ENCODE data around the gene NACAD.

NACAD gene

DNA sequence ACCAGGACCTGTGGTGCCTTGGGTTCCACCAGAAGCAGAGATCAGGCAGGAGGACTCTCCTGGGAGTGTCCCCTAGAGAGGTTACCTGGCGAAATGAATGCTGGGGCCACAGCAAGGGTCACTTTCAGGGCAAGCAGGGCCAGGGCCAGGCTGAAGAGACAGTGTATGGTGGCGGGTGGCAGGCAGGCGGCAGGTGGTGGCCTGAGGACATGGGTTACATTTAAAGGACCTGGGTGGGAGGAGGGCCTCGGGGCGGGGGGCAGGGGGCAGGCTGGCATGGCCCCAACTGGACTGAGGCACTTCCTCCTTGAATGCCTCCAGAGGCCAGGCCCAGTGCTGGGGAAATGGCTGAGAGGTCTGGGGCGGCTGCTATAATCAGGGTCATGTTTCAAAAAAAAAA lies 37.4 kb upstream of the NACAD start:
- no peaks in the 10 kb centered on the region for H3K9me3 ChIP-seq (ENCODE audit: control insufficient read depth in 1 of 2, low read length in 2 of 2)
- no peak overlapping the region for H3K4me3 ChIP-seq (ENCODE audit: low read depth in 1 of 2, low read length in 2 of 2)
- H3K36me3 ChIP-seq (ENCODE audit: control insufficient read depth in 1 of 2, insufficient read depth in 2 of 2, low read length in 2 of 2) = no peaks in the 10 kb centered on the region
- no peak overlapping the region for H3K27ac ChIP-seq (ENCODE audit: low read depth, low read length)
- H3K4me1 ChIP-seq (ENCODE audit: control insufficient read depth in 1 of 2, insufficient read depth in 2 of 2, low read length in 2 of 2) = no peaks in the 10 kb centered on the region
- no peak overlapping the region for H3K9ac ChIP-seq (ENCODE audit: low read depth in 1 of 2, low read length in 2 of 2)
- H3K27me3 ChIP-seq (ENCODE audit: control insufficient read depth in 1 of 2, insufficient read depth in 2 of 2, low read length in 2 of 2) = no peaks in the 10 kb centered on the region

DNA sequence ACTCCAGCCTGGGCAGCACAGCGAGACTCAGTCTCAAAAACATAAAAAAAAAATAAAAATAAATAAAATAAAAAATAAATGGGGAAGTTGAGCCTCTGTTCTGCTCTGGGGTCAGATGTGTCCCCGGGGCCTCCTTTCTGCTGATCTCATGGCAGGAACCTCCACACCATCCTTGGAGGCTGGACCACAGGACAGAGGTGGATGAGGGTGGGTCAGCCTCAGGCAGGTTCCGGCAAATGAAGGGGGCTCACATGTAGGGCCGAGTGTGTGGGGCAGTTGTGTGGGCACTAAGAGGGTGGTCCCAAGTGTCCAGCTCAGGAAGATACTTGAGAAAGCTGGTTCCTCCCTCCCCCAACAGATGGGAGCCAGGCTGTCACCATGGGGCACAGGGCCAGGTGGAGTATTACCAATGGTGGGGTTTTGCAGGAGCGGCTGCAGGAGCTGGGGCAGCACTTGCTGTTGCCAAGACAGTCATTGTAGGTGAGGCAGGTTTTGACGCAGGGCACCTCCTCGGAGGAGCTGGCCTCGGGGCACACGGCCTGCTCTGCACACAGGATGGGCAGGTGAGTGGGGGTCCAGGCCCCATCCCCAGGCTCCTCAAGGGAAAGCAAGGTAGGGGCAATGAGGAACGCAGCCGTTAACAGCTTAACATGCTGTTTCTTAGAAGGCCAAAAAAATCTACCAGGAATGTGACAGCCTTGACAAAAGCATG lies 36.6 kb upstream of the NACAD start:
- no peaks in the 10 kb centered on the region for H3K9me3 ChIP-seq (ENCODE audit: control insufficient read depth in 1 of 2, low read length in 2 of 2)
- no peak overlapping the region for H3K27ac ChIP-seq (ENCODE audit: low read depth, low read length)
- no peaks in the 10 kb centered on the region for H3K4me1 ChIP-seq (ENCODE audit: control insufficient read depth in 1 of 2, insufficient read depth in 2 of 2, low read length in 2 of 2)
- no peak overlapping the region for H3K4me3 ChIP-seq (ENCODE audit: low read depth in 1 of 2, low read length in 2 of 2)
- no peaks in the 10 kb centered on the region for H3K36me3 ChIP-seq (ENCODE audit: control insufficient read depth in 1 of 2, insufficient read depth in 2 of 2, low read length in 2 of 2)
- H3K27me3 ChIP-seq (ENCODE audit: control insufficient read depth in 1 of 2, insufficient read depth in 2 of 2, low read length in 2 of 2) = no peaks in the 10 kb centered on the region
- no peak overlapping the region for H3K9ac ChIP-seq (ENCODE audit: low read depth in 1 of 2, low read length in 2 of 2)

DNA sequence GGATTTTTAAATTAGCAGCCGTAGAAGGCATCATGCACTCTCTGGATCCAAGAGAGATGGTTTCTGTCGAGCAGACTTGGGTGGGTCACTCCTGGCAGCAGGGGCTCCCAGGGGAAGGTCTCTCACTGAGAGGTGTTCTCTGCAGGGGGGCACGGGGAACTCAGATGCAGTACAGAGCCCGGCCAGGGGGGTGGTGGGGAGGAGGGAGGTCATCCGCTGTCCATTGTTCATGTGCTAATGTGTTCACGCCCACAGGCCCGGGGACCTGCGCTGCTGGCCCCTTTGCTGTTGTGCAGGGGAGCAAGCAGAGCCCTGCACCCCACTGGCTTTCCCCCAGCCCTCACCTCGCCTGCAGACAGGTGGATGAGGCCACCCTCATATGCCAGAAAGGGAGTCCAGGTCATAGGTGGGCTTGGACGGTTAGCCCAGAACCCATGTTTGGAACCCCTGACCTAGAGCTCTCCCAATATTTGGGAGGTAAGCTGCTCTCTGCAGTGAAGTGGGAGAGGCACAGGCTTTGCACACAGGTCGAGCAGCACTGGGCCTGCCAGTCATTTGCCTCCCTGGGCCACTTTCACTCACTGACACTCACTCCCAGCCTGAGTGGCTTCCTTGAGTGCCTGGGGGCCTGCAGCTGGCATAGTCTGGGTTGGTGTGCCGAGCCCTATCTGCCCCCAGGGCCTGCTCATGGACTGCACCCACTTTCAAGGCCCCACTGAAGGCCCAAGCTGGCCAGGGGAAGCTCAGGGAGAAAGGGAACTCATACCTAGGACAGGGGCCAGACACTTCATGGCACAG lies 35.3 kb upstream of the NACAD start:
- H3K9ac ChIP-seq (ENCODE audit: low read depth in 1 of 2, low read length in 2 of 2) = no peak overlapping the region
- no peaks in the 10 kb centered on the region for H3K9me3 ChIP-seq (ENCODE audit: control insufficient read depth in 1 of 2, low read length in 2 of 2)
- no peaks in the 10 kb centered on the region for H3K36me3 ChIP-seq (ENCODE audit: control insufficient read depth in 1 of 2, insufficient read depth in 2 of 2, low read length in 2 of 2)
- H3K27ac ChIP-seq (ENCODE audit: low read depth, low read length) = no peak overlapping the region
- no peaks in the 10 kb centered on the region for H3K4me1 ChIP-seq (ENCODE audit: control insufficient read depth in 1 of 2, insufficient read depth in 2 of 2, low read length in 2 of 2)
- H3K4me3 ChIP-seq (ENCODE audit: low read depth in 1 of 2, low read length in 2 of 2) = no peak overlapping the region
- no peaks in the 10 kb centered on the region for H3K27me3 ChIP-seq (ENCODE audit: control insufficient read depth in 1 of 2, insufficient read depth in 2 of 2, low read length in 2 of 2)

- Histone ChIP-seq H3K9ac (ENCODE audit: low read depth in 1 of 2, low read length in 2 of 2) (no peak overlapping the region), H3K36me3 (ENCODE audit: control insufficient read depth in 1 of 2, insufficient read depth in 2 of 2, low read length in 2 of 2) (no peaks in the 10 kb centered on the region), H3K27ac (ENCODE audit: low read depth, low read length) (no peak overlapping the region), H3K4me3 (ENCODE audit: low read depth in 1 of 2, low read length in 2 of 2) (no peak overlapping the region), H3K4me1 (ENCODE audit: control insufficient read depth in 1 of 2, insufficient read depth in 2 of 2, low read length in 2 of 2) (no peaks in the 10 kb centered on the region), H3K9me3 (ENCODE audit: control insufficient read depth in 1 of 2, low read length in 2 of 2) (no peaks in the 10 kb centered on the region), H3K27me3 (ENCODE audit: control insufficient read depth in 1 of 2, insufficient read depth in 2 of 2, low read length in 2 of 2) (no peaks in the 10 kb centered on the region)
Observed at GRCh38 chr7:45122975-45123860, 34.4 kb upstream of the NACAD start.

DNA sequence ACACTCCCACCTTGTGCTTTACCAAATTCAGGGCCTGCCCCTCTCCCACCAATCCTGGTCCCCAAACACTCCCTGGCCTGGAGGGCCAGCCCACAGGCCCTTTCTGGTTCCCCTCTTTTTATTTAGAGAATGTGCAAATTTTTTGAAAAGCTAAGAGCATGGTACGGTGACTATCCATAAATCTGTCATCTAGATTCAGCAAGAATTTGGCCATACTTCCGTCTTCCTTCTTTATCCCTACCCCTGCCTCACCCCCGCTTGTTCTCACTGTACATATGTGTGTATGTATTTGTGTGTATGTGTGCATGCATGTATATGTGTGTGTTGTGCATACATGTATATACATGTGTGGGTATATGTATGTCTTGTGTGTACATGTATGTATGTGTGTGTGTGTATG lies 30.8 kb upstream of the NACAD start:
- no peaks in the 10 kb centered on the region for H3K36me3 ChIP-seq (ENCODE audit: control insufficient read depth in 1 of 2, insufficient read depth in 2 of 2, low read length in 2 of 2)
- no peak overlapping the region for H3K27ac ChIP-seq (ENCODE audit: low read depth, low read length)

DNA sequence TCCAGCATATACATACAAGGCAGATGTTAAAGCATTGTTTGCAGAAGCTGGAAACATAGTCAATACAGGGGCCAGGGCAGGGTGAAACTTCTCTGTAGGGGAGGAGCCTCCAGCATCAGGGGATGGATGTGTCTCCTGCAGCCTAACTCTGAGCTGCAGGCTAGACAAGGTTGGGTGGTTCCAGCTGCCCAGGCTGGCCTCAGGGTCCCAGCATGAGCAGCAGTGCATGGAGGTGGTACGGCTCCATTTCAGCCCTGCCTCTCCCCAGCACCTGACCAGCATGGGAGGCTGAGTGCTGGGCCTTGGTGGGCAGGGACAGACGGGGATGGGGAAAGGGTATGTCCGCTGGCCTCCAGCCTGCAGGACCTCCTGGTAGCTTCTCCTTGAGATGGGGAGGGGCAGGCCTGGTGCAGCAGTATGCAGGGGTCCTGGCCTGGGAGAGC lies 30.1 kb upstream of the NACAD start:
- H3K27ac ChIP-seq (ENCODE audit: low read depth, low read length) = no peak overlapping the region
- no peak overlapping the region for H3K4me3 ChIP-seq (ENCODE audit: low read depth in 1 of 2, low read length in 2 of 2)
- peaks cover 0 to 6% of the 10 kb centered on the region in 2 donors for H3K27me3 ChIP-seq (ENCODE audit: control insufficient read depth in 1 of 2, insufficient read depth in 2 of 2, low read length in 2 of 2)
- no peak overlapping the region for H3K9ac ChIP-seq (ENCODE audit: low read depth in 1 of 2, low read length in 2 of 2)
- no peaks in the 10 kb centered on the region for H3K4me1 ChIP-seq (ENCODE audit: control insufficient read depth in 1 of 2, insufficient read depth in 2 of 2, low read length in 2 of 2)
- H3K36me3 ChIP-seq (ENCODE audit: control insufficient read depth in 1 of 2, insufficient read depth in 2 of 2, low read length in 2 of 2) = no peaks in the 10 kb centered on the region
- no peaks in the 10 kb centered on the region for H3K9me3 ChIP-seq (ENCODE audit: control insufficient read depth in 1 of 2, low read length in 2 of 2)

More for the DNA sequence above, 30.8 kb upstream of the NACAD start:
- Histone ChIP-seq H3K9ac (ENCODE audit: low read depth in 1 of 2, low read length in 2 of 2) (no peak overlapping the region), H3K4me1 (ENCODE audit: control insufficient read depth in 1 of 2, insufficient read depth in 2 of 2, low read length in 2 of 2) (no peaks in the 10 kb centered on the region), H3K4me3 (ENCODE audit: low read depth in 1 of 2, low read length in 2 of 2) (no peak overlapping the region), H3K27me3 (ENCODE audit: control insufficient read depth in 1 of 2, insufficient read depth in 2 of 2, low read length in 2 of 2) (peaks cover 0 to 6% of the 10 kb centered on the region in 2 donors), H3K9me3 (ENCODE audit: control insufficient read depth in 1 of 2, low read length in 2 of 2) (no peaks in the 10 kb centered on the region)

- Histone ChIP-seq H3K27me3 (ENCODE audit: control insufficient read depth in 1 of 2, insufficient read depth in 2 of 2, low read length in 2 of 2) (peaks cover 0 to 6% of the 10 kb centered on the region in 2 donors), H3K36me3 (ENCODE audit: control insufficient read depth in 1 of 2, insufficient read depth in 2 of 2, low read length in 2 of 2) (no peaks in the 10 kb centered on the region), H3K4me1 (ENCODE audit: control insufficient read depth in 1 of 2, insufficient read depth in 2 of 2, low read length in 2 of 2) (no peaks in the 10 kb centered on the region), H3K4me3 (ENCODE audit: low read depth in 1 of 2, low read length in 2 of 2) (no peak overlapping the region), H3K9me3 (ENCODE audit: control insufficient read depth in 1 of 2, low read length in 2 of 2) (no peaks in the 10 kb centered on the region), H3K9ac (ENCODE audit: low read depth in 1 of 2, low read length in 2 of 2) (no peak overlapping the region), H3K27ac (ENCODE audit: low read depth, low read length) (no peak overlapping the region)
Observed at GRCh38 chr7:45118292-45118691, 29.5 kb upstream of the NACAD start.

- Histone ChIP-seq H3K36me3 (ENCODE audit: control insufficient read depth in 1 of 2, insufficient read depth in 2 of 2, low read length in 2 of 2) (no peaks in the 10 kb centered on the region), H3K9ac (ENCODE audit: low read depth in 1 of 2, low read length in 2 of 2) (no peak overlapping the region), H3K9me3 (ENCODE audit: control insufficient read depth in 1 of 2, low read length in 2 of 2) (no peaks in the 10 kb centered on the region), H3K4me3 (ENCODE audit: low read depth in 1 of 2, low read length in 2 of 2) (no peak overlapping the region), H3K27me3 (ENCODE audit: control insufficient read depth in 1 of 2, insufficient read depth in 2 of 2, low read length in 2 of 2) (peaks cover 0 to 6% of the 10 kb centered on the region in 2 donors), H3K4me1 (ENCODE audit: control insufficient read depth in 1 of 2, insufficient read depth in 2 of 2, low read length in 2 of 2) (no peaks in the 10 kb centered on the region), H3K27ac (ENCODE audit: low read depth, low read length) (no peak overlapping the region)
Observed at GRCh38 chr7:45117582-45117981, 28.8 kb upstream of the NACAD start.

DNA sequence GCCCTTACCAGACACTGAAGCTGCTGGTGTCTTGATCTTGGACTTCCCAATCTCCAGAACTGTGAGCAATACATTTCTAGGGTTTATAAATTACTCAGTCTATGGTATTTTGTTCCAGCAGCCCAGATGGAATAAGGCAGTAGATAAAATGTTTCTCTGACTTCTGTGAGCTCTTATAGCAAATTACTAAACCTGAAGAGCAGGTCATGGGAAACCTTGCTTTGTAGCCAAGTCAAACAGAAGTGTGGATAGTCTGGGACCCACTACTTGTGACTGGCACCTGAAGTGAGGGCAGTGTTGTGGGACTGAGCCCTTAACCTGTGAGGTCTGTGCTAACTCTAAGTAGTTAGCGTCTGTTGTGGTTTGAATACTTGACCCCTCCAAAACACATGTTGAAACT lies 27.3 kb upstream of the NACAD start:
- Histone ChIP-seq H3K9me3 (ENCODE audit: control insufficient read depth in 1 of 2, low read length in 2 of 2) (no peaks in the 10 kb centered on the region), H3K4me1 (ENCODE audit: control insufficient read depth in 1 of 2, insufficient read depth in 2 of 2, low read length in 2 of 2) (peaks cover 0 to 5% of the 10 kb centered on the region in 2 donors), H3K27me3 (ENCODE audit: control insufficient read depth in 1 of 2, insufficient read depth in 2 of 2, low read length in 2 of 2) (peaks cover 0 to 6% of the 10 kb centered on the region in 2 donors), H3K9ac (ENCODE audit: low read depth in 1 of 2, low read length in 2 of 2) (no peak overlapping the region), H3K4me3 (ENCODE audit: low read depth in 1 of 2, low read length in 2 of 2) (no peak overlapping the region), H3K36me3 (ENCODE audit: control insufficient read depth in 1 of 2, insufficient read depth in 2 of 2, low read length in 2 of 2) (no peaks in the 10 kb centered on the region), H3K27ac (ENCODE audit: low read depth, low read length) (no peak overlapping the region)

- H3K4me1 ChIP-seq (ENCODE audit: control insufficient read depth in 1 of 2, insufficient read depth in 2 of 2, low read length in 2 of 2) = peaks cover 7 to 15% of the 10 kb centered on the region in 2 donors
- H3K27ac ChIP-seq (ENCODE audit: low read depth, low read length) = no peak overlapping the region
- no peak overlapping the region for H3K9ac ChIP-seq (ENCODE audit: low read depth in 1 of 2, low read length in 2 of 2)
- H3K9me3 ChIP-seq (ENCODE audit: control insufficient read depth in 1 of 2, low read length in 2 of 2) = no peaks in the 10 kb centered on the region
- H3K27me3 ChIP-seq (ENCODE audit: control insufficient read depth in 1 of 2, insufficient read depth in 2 of 2, low read length in 2 of 2) = peaks cover 0 to 6% of the 10 kb centered on the region in 2 donors
- H3K4me3 ChIP-seq (ENCODE audit: low read depth in 1 of 2, low read length in 2 of 2) = no peak overlapping the region
- no peaks in the 10 kb centered on the region for H3K36me3 ChIP-seq (ENCODE audit: control insufficient read depth in 1 of 2, insufficient read depth in 2 of 2, low read length in 2 of 2)
Observed at GRCh38 chr7:45114926-45115325, 26.2 kb upstream of the NACAD start.
